MM.1S (cell line): Measurements from ENCODE around the gene EEF1AKMT1.

Experiments used
- EZH2 ChIP-seq: fragments of 300-600 bp; sonication (generic); optimal IDR thresholded peaks from 2 replicates; pipeline ENCODE3; 2017; ENCODE audit warnings: low read depth, mild to moderate bottlenecking, antibody characterized with exemption, low read length, mixed read lengths
- EZH2phosphoT487 ChIP-seq: fragments of 300-600 bp; sonication (generic); IDR thresholded peaks from 2 replicates; pipeline ENCODE4 v1.6.1; 2018; ENCODE audit warnings: antibody characterized with exemption, low read length
- TF ChIP-seq, protein P1 (sequence below): fragments of 300-600 bp; sonication (generic); IDR thresholded peaks from 2 replicates; pipeline ENCODE4 v1.5.1; 2016; ENCODE audit warnings: antibody characterized with exemption, low read length, mixed read lengths

DNA sequence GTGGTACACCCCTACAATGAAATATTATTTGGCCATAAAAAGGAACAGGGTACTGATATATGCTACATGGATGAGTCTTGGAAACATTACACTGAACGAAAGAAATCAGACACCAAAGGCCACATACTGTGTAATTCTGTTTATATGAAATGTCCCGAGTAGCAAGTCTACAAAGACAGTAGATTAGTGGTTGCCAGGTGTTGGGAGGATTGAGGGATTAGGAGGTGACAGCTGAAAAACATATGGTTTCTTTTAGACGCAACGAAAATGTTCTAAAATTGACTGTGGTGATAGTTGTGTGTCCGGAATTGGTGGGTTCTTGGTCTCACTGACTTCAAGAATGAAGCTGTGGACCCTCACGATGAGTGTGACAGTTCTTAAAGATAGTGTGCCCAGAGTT, 35.1 kb downstream of the EEF1AKMT1 start:
- TF ChIP-seq, protein P1, sequence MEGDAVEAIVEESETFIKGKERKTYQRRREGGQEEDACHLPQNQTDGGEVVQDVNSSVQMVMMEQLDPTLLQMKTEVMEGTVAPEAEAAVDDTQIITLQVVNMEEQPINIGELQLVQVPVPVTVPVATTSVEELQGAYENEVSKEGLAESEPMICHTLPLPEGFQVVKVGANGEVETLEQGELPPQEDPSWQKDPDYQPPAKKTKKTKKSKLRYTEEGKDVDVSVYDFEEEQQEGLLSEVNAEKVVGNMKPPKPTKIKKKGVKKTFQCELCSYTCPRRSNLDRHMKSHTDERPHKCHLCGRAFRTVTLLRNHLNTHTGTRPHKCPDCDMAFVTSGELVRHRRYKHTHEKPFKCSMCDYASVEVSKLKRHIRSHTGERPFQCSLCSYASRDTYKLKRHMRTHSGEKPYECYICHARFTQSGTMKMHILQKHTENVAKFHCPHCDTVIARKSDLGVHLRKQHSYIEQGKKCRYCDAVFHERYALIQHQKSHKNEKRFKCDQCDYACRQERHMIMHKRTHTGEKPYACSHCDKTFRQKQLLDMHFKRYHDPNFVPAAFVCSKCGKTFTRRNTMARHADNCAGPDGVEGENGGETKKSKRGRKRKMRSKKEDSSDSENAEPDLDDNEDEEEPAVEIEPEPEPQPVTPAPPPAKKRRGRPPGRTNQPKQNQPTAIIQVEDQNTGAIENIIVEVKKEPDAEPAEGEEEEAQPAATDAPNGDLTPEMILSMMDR: no peak
- TF ChIP-seq EZH2phosphoT487 (no peak), EZH2 (no peak)
